Upper lobe of left lung (tissue), 4 donors: ENCODE data around the gene YARS2.

Experiments used
- CTCF ChIP-seq, 6 experiments: fragments of 450-650 bp in 4 of 6; fragments of 200-600 bp in 2 of 6; sonication (generic) in 2 of 6; IDR thresholded peaks; one replicate each; pipeline ENCODE4 v1.5.1; 2016 to 2019; ENCODE audit warnings: antibody characterized with exemption in 6 of 6
- POLR2A ChIP-seq, 4 donors: fragments of 450-650 bp; IDR thresholded peaks; one replicate each; pipeline ENCODE4 v1.5.1; 2016 to 2017; ENCODE audit warnings: antibody characterized with exemption in 4 of 4, mild to moderate bottlenecking in 2 of 4
- POLR2AphosphoS5 ChIP-seq, 2 donors: sonication (generic); formaldehyde crosslinking; IDR thresholded peaks; one replicate each; pipeline ENCODE4 v1.5.1; 2017; ENCODE audit warnings: antibody characterized with exemption in 2 of 2

- TF ChIP-seq POLR2AphosphoS5 (IDR thresholded peaks at IDR 0.05) (no peak), POLR2A (IDR thresholded peaks at IDR 0.05) (no peak), CTCF (IDR thresholded peaks at IDR 0.05) (no peak)
Measured at GRCh38 chr12:32737715-32738114, 18.0 kb downstream of the YARS2 start.
